SK-N-SH treated with all-trans-retinoic acid at 6 μM for 48 hours (cell line): Measurements from ENCODE around the gene KCNK4.

ENCODE experiments used
- ATAC-seq: fragments of 200-7000 bp; cut with Tn5 transposase; 3 replicates; pipeline ENCODE4 v1.9.1; 2020; ENCODE audit warnings: mild to moderate bottlenecking, moderate library complexity
- ARNTL ChIP-seq: fragments of 450-650 bp; formaldehyde crosslinking; IDR thresholded peaks from 2 replicates; pipeline ENCODE4 v1.5.0; 2020; ENCODE audit warnings: low read depth, mild to moderate bottlenecking, moderate library complexity, borderline replicate concordance
- BACH2 ChIP-seq: fragments of 250-450 bp; sonication (Bioruptor Pico); IDR thresholded peaks from 2 replicates; pipeline ENCODE4 v1.9.0; 2021; ENCODE audit warnings: mild to moderate bottlenecking, borderline replicate concordance
- CREB5 ChIP-seq: fragments of 250-450 bp; sonication (Bioruptor Pico); IDR thresholded peaks from 2 replicates; pipeline ENCODE4 v1.5.1; 2020; ENCODE audit warnings: low read depth, mild to moderate bottlenecking, moderate library complexity
- CSDC2 ChIP-seq: fragments of 250-450 bp; sonication (Bioruptor Pico); IDR thresholded peaks from 2 replicates; pipeline ENCODE4 v1.5.0; 2020; ENCODE audit warnings: mild to moderate bottlenecking, moderate library complexity
- CSRNP3 ChIP-seq: fragments of 250-450 bp; sonication (Bioruptor Pico); IDR thresholded peaks from 2 replicates; pipeline ENCODE4 v1.5.1; 2021; ENCODE audit warnings: mild to moderate bottlenecking, moderate library complexity
- ESRRG ChIP-seq: fragments of 250-450 bp; sonication (Bioruptor Pico); IDR thresholded peaks from 2 replicates; pipeline ENCODE4 v1.6.1; 2021; ENCODE audit warnings: mild to moderate bottlenecking
- GLIS3 ChIP-seq: fragments of 250-450 bp; sonication (Bioruptor Pico); IDR thresholded peaks from 2 replicates; pipeline ENCODE4 v1.5.0; 2020; ENCODE audit warnings: mild to moderate bottlenecking, moderate library complexity
- ISL1 ChIP-seq: fragments of 250-450 bp; sonication (Bioruptor Pico); IDR thresholded peaks from 2 replicates; pipeline ENCODE4 v2.1.2; 2022; ENCODE audit warnings: mild to moderate bottlenecking, moderate library complexity
- OSR1 ChIP-seq: fragments of 250-450 bp; sonication (Bioruptor Pico); IDR thresholded peaks from 2 replicates; pipeline ENCODE4 v1.8.0; 2022; ENCODE audit warnings: moderate library complexity, mild to moderate bottlenecking, inconsistent platforms
- PATZ1 ChIP-seq: fragments of 250-450 bp; sonication (Bioruptor Pico); IDR thresholded peaks from 2 replicates; pipeline ENCODE4 v1.8.0; 2020; ENCODE audit warnings: mild to moderate bottlenecking, moderate library complexity, borderline replicate concordance
- POU6F1 ChIP-seq: fragments of 250-450 bp; sonication (Bioruptor Pico); IDR thresholded peaks from 2 replicates; pipeline ENCODE4 v1.8.0; 2021; ENCODE audit warnings: low read depth, mild to moderate bottlenecking, moderate library complexity, borderline replicate concordance
- PPARA ChIP-seq: fragments of 250-450 bp; sonication (Bioruptor Pico); IDR thresholded peaks from 2 replicates; pipeline ENCODE4 v1.5.0; 2020; ENCODE audit warnings: mild to moderate bottlenecking, borderline replicate concordance
- RARB ChIP-seq: fragments of 250-450 bp; sonication (Bioruptor Pico); IDR thresholded peaks from 2 replicates; pipeline ENCODE4 v1.8.0; 2021; ENCODE audit warnings: mild to moderate bottlenecking, moderate library complexity
- SNAI2 ChIP-seq: fragments of 250-450 bp; sonication (Bioruptor Pico); IDR thresholded peaks from 2 replicates; pipeline ENCODE4 v1.5.0; 2020; ENCODE audit warnings: mild to moderate bottlenecking, moderate library complexity
- TCF4 ChIP-seq: fragments of 250-450 bp; sonication (Bioruptor Pico); IDR thresholded peaks from 2 replicates; pipeline ENCODE4 v1.8.0; 2021; ENCODE audit warnings: mild to moderate bottlenecking, moderate library complexity, borderline replicate concordance
- TOX ChIP-seq: fragments of 250-450 bp; sonication (Bioruptor Pico); IDR thresholded peaks from 2 replicates; pipeline ENCODE4 v1.8.0; 2021; ENCODE audit warnings: mild to moderate bottlenecking, moderate library complexity, borderline replicate concordance
- TSHZ2 ChIP-seq: fragments of 250-450 bp; sonication (Bioruptor Pico); IDR thresholded peaks from 2 replicates; pipeline ENCODE4 v1.5.0; 2020; ENCODE audit warnings: mild to moderate bottlenecking, moderate library complexity
- ZC3H10 ChIP-seq: fragments of 250-450 bp; sonication (Bioruptor Pico); IDR thresholded peaks from 2 replicates; pipeline ENCODE4 v1.5.1; 2021; ENCODE audit warnings: mild to moderate bottlenecking, moderate library complexity
- ZFP3 ChIP-seq: fragments of 250-450 bp; sonication (Bioruptor Pico); IDR thresholded peaks from 2 replicates; pipeline ENCODE4 v1.5.0; 2020; ENCODE audit warnings: mild to moderate bottlenecking, moderate library complexity
- ZNF565 ChIP-seq: fragments of 450-650 bp; formaldehyde crosslinking; conservative IDR thresholded peaks from 2 replicates; pipeline ENCODE4 v1.5.0; 2020; ENCODE audit warnings: low read depth, mild to moderate bottlenecking, moderate library complexity
- ZNF70 ChIP-seq: fragments of 450-650 bp; formaldehyde crosslinking; IDR thresholded peaks from 2 replicates; pipeline ENCODE4 v1.5.0; 2020; ENCODE audit warnings: mild to moderate bottlenecking, moderate library complexity

The KCNK4 gene

GRCh38 chr11:64342869-64343745 is 52.0 kb downstream of the KCNK4 start:
- no peak for ATAC-seq
- TF ChIP-seq ZFP3 (no peak), ZNF70 (CRISPR knock-in tag) (no peak)

GRCh38 chr11:64343767-64344559 is 52.9 kb downstream of the KCNK4 start:
- peak; percentile 68 for ATAC-seq
- no peak for TF ChIP-seq BACH2 (CRISPR knock-in tag)
- TF ChIP-seq TCF4 (CRISPR knock-in tag): no peak
- TF ChIP-seq ISL1 (CRISPR knock-in tag): no peak
- TF ChIP-seq, all 23 proteins: peak for 0

GRCh38 chr11:64344787-64345186 is 53.7 kb downstream of the KCNK4 start:
- ATAC-seq: no peak
- no peak for TF ChIP-seq GLIS3
- no peak for TF ChIP-seq OSR1 (CRISPR knock-in tag)
- TF ChIP-seq ZNF565 (CRISPR knock-in tag): no peak
- no peak for TF ChIP-seq ESRRG (CRISPR knock-in tag)
- TF ChIP-seq TCF4 (CRISPR knock-in tag): no peak

- TF ChIP-seq CSDC2 (CRISPR knock-in tag) (no peak), PPARA (CRISPR knock-in tag) (no peak), PATZ1 (CRISPR knock-in tag) (no peak), CSRNP3 (CRISPR knock-in tag) (no peak), RARB (CRISPR knock-in tag) (no peak), CREB5 (no peak), TSHZ2 (CRISPR knock-in tag) (no peak), ESRRG (CRISPR knock-in tag) (no peak), POU6F1 (no peak), TOX (CRISPR knock-in tag) (no peak), ARNTL (CRISPR knock-in tag) (no peak), ZNF70 (CRISPR knock-in tag) (no peak), OSR1 (CRISPR knock-in tag) (no peak), ZNF565 (CRISPR knock-in tag) (no peak), ZC3H10 (CRISPR knock-in tag) (no peak), TCF4 (CRISPR knock-in tag) (no peak), ZFP3 (no peak), SNAI2 (CRISPR knock-in tag) (no peak), GLIS3 (no peak)
- TF ChIP-seq, all 23 proteins: peak for 0
Observed at GRCh38 chr11:64347193-64347867, 56.2 kb downstream of the KCNK4 start.

More at GRCh38 chr11:64347193-64347867, 56.2 kb downstream of the KCNK4 start:
- no peak for ATAC-seq
